NB4 (cell line): ENCODE data around the gene STAB2.

Source experiments
- DNase-seq: peaks from one replicate; pipeline ENCODE4 v3.0.0; 2010; ENCODE audit warnings: low read depth
- H3K4me3 ChIP-seq: one replicate; pipeline ENCODE4 v1.5.1; 2011; ENCODE audit warnings: mild to moderate bottlenecking, low read depth, low read length, moderate library complexity
- CTCF ChIP-seq: IDR thresholded peaks from one replicate; pipeline ENCODE4 v1.5.1; 2012; ENCODE audit warnings: low read depth, low read length
- MAX ChIP-seq: IDR thresholded peaks from 2 replicates; pipeline ENCODE4 v1.6.1; 2011; ENCODE audit warnings: low read depth, low read length
- MYC ChIP-seq: IDR thresholded peaks from 2 replicates; pipeline ENCODE4 v1.6.1; 2011; ENCODE audit warnings: low read depth, low read length
- POLR2A ChIP-seq: IDR thresholded peaks from 2 replicates; pipeline ENCODE4 v1.6.1; 2011; ENCODE audit warnings: mild to moderate bottlenecking; ENCODE audit not compliant: insufficient read length; ENCODE audit errors: extremely low read depth

The STAB2 gene

GRCh38 chr12:103813949-103814348, 226.9 kb downstream of the STAB2 start:
- DNase-seq, result no peak
- no peak for TF ChIP-seq CTCF
- TF ChIP-seq MYC, result no peak

GRCh38 chr12:103814436-103814835, 227.4 kb downstream of the STAB2 start:
- DNase-seq, result no peak
- H3K4me3 ChIP-seq, result no peak overlapping the region
- TF ChIP-seq MYC (no peak), MAX (no peak), POLR2A (no peak), CTCF (no peak)

More at GRCh38 chr12:103813949-103814348, 226.9 kb downstream of the STAB2 start:
- H3K4me3 ChIP-seq, result no peak overlapping the region
